ENCODE results near the gene KIAA1328. TPM values are rescaled to one million over a fixed set of nuclear protein-coding genes. Genes with fewer than 3 reads are reported as not detected.

The KIAA1328 gene
- total and polyA plus RNA-seq, 4 donors: 2.8 to 48.1 (median 7.0) TPM

DNA sequence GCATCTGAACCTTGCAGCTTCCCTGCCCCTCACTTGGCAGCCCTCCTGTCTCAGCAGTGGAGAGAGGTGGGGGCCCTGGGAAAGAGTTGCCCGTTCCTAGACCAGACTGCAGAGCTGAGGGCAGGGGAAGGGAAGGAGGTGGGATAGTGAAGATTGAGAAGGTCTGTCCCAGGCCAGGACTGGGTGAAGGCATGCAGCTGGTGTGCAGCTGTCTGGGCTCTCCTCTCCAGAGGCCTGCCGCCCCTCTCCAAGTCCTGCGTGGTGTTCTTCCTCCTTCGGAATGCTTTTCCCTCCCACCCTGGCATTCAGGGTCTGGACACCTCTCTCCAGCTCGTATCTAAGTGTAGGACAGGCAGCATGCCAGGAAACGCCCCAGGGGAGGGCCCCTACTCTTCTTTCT is 413.2 kb downstream of the KIAA1328 start:
- ATAC-seq (ENCODE audit: insufficient read depth, low FRiP score) (no peak), DNase-seq (peak; percentile 34 to 41 (median 34))
- H3K9me3 ChIP-seq (ENCODE audit: control insufficient read depth in 4 of 4, insufficient read depth in 3 of 4, low read length in 3 of 4): no peaks in the 10 kb centered on the region
- no peak overlapping the region for H3K4me3 ChIP-seq
- H3K27me3 ChIP-seq (ENCODE audit: control insufficient read depth in 3 of 3, insufficient read depth in 3 of 3, low read length in 2 of 3): no peaks in the 10 kb centered on the region
- H3K27ac ChIP-seq (ENCODE audit: low read depth in 1 of 2, low read length in 1 of 2): no peak overlapping the region
- H3K9ac ChIP-seq (ENCODE audit: insufficient read depth in 1 of 2, low read length in 2 of 2): no peak overlapping the region
- peaks cover 0 to 22% (median 0%) of the 10 kb centered on the region in 5 donors for H3K4me1 ChIP-seq (ENCODE audit: control insufficient read depth in 5 of 5, insufficient read depth in 5 of 5, low read length in 5 of 5)
- WGBS, 2 donors: 63 to 69% methylated on average over 6 of the region's 6 CpGs
- no peaks in the 10 kb centered on the region for H3K36me3 ChIP-seq (ENCODE audit: control insufficient read depth in 4 of 4, insufficient read depth in 4 of 4, low read length in 4 of 4)
- TF ChIP-seq, protein P1, sequence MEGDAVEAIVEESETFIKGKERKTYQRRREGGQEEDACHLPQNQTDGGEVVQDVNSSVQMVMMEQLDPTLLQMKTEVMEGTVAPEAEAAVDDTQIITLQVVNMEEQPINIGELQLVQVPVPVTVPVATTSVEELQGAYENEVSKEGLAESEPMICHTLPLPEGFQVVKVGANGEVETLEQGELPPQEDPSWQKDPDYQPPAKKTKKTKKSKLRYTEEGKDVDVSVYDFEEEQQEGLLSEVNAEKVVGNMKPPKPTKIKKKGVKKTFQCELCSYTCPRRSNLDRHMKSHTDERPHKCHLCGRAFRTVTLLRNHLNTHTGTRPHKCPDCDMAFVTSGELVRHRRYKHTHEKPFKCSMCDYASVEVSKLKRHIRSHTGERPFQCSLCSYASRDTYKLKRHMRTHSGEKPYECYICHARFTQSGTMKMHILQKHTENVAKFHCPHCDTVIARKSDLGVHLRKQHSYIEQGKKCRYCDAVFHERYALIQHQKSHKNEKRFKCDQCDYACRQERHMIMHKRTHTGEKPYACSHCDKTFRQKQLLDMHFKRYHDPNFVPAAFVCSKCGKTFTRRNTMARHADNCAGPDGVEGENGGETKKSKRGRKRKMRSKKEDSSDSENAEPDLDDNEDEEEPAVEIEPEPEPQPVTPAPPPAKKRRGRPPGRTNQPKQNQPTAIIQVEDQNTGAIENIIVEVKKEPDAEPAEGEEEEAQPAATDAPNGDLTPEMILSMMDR (IDR thresholded peaks at IDR 0.05; ENCODE audit: control extremely low read depth, extremely low read depth): no peak

DNA sequence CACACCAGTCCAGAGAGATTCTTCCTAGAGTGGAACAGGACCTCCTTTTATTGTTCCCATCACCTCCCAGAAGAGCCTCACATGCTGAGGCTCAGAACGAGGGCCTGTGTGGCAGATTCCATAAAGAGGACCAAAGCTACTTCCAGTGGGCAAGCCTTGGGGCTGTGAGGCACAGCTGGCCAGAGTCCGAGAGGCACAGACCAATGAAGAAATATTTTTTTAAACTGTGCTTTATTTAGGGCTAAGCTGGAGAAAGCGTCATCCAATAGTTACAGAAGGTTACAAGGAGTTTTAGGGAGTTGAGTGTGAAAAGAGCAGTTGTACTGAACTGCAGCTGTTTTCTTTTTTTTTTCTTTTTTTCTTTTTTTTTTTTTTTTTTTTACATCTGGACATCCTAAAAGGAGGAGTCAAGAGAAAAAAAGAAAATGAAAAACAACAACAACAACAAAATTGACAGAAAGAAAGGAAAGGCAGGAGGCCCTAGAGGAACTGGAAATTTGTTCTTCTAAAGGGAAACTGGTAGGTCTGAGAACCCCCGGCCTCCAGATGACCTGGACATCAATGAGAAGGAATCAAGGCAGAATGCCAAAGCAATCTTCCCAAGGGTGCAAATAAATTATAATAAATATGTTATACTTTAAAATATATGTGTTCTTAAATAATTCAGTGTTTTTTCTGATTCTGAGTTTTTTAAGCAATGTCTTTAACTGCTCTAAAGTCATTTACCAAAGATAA is 414.1 kb downstream of the KIAA1328 start:
- TF ChIP-seq, protein P1 (IDR thresholded peaks at IDR 0.05; ENCODE audit: control extremely low read depth, extremely low read depth): no peak
- H3K27ac ChIP-seq (ENCODE audit: low read depth in 1 of 2, low read length in 1 of 2): no peak overlapping the region
- no peaks in the 10 kb centered on the region for H3K36me3 ChIP-seq (ENCODE audit: control insufficient read depth in 4 of 4, insufficient read depth in 4 of 4, low read length in 4 of 4)
- no peaks in the 10 kb centered on the region for H3K27me3 ChIP-seq (ENCODE audit: control insufficient read depth in 3 of 3, insufficient read depth in 3 of 3, low read length in 2 of 3)
- DNase-seq (peak in 2 of 3 donors; percentile 61 to 64), ATAC-seq (ENCODE audit: insufficient read depth, low FRiP score) (no peak)
- no peak overlapping the region for H3K9ac ChIP-seq (ENCODE audit: insufficient read depth in 1 of 2, low read length in 2 of 2)
- no peaks in the 10 kb centered on the region for H3K9me3 ChIP-seq (ENCODE audit: control insufficient read depth in 4 of 4, insufficient read depth in 3 of 4, low read length in 3 of 4)
- peaks cover 0 to 22% (median 0%) of the 10 kb centered on the region in 5 donors for H3K4me1 ChIP-seq (ENCODE audit: control insufficient read depth in 5 of 5, insufficient read depth in 5 of 5, low read length in 5 of 5)
- 76 to 86% methylated on average over 4 of the region's 4 CpGs for WGBS, 2 donors
- no peak overlapping the region for H3K4me3 ChIP-seq

DNA sequence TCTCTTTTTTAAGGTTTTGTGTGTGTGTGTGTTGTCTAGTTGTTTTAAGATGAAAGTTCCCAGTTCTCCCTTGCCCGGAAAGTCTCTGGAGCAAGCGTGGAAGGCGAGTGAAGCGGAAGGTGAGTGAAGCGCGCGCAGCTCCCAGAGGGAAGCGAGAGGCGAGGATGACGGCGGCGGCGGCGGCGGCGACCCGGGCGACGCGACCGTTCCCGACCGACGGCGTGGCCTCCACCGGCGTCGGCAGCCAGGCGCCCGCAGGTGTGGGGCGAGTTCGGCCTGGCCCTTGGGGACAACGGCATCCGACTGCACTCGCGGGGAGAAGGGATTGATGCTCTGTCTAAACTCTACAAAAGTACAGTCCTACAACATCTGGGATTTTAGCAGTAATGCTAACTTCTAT is 414.8 kb downstream of the KIAA1328 start:
- Histone ChIP-seq H3K4me1 (ENCODE audit: control insufficient read depth in 5 of 5, insufficient read depth in 5 of 5, low read length in 5 of 5) (peaks cover 0 to 22% (median 0%) of the 10 kb centered on the region in 5 donors), H3K36me3 (ENCODE audit: control insufficient read depth in 4 of 4, insufficient read depth in 4 of 4, low read length in 4 of 4) (no peaks in the 10 kb centered on the region), H3K9ac (ENCODE audit: insufficient read depth in 1 of 2, low read length in 2 of 2) (no peak overlapping the region), H3K27ac (ENCODE audit: low read depth in 1 of 2, low read length in 1 of 2) (no peak overlapping the region), H3K4me3 (no peak overlapping the region), H3K27me3 (ENCODE audit: control insufficient read depth in 3 of 3, insufficient read depth in 3 of 3, low read length in 2 of 3) (no peaks in the 10 kb centered on the region), H3K9me3 (ENCODE audit: control insufficient read depth in 4 of 4, insufficient read depth in 3 of 4, low read length in 3 of 4) (no peaks in the 10 kb centered on the region)
- peak in 2 of 3 donors; percentile 33 to 47 for DNase-seq
- TF ChIP-seq, protein P1 (IDR thresholded peaks at IDR 0.05; ENCODE audit: control extremely low read depth, extremely low read depth): no peak
- ATAC-seq (ENCODE audit: insufficient read depth, low FRiP score): no peak
- 14 to 28% methylated on average over 36 of the region's 36 CpGs for WGBS, 2 donors
